ENCODE data around the gene PKM. TPM values are rescaled to one million over a fixed set of nuclear protein-coding genes. Genes with fewer than 3 reads are reported as not detected.

Gene PKM
- total RNA-seq, 4 donors from 2014 or later: 261 to 293 (median 272) TPM

DNA sequence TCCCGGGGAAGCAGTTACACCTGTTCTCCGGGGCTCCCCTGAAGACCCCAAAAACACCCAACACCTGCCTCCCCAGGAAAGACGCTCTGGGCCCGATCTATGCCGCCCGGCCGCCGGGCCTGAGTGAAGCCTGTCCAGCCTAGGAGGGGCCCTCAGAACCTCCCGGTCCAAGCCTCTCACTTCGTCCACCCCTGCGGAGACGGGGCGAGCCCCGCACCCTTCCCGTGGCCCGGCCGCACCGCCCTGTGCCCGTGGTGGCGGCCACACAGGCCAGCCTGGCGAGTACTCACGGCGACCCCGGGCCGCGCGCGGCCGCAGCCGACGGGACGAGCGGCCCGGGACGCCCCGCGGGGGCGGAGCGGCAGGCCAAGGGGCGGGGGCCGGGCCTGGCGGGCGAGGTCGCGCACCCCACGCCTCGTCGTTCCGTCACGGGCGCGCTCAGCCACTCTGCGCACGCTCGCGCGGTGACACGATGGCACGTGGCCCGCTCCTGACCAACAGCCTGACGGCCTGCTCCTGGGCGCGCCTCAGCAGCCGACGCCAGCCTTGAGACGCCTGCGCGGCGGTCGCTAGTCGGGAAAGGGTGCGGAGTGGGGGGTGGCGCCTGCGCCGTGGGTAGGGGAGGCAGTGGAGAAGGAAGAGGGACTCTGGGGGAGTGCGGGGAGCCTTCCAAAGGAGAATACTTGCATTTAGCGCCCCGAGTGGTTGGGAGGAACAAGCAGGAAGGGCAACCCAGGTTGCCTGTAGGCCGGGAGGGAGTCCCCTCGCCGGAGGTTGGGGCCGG, 41.4 kb upstream of the PKM start, which contains the start of gene PARP6:
PARP6 (minus strand) TSS at position 342 of the 784 bp plus-strand sequence. CDS start 5,077 bp downstream, outside the sequence.
- Histone ChIP-seq H3K27me3 (no peaks in the 10 kb centered on the region), H3K4me3 (peak within 1 kb of the TSS; percentile 61 to 94 (median 79)), H3K36me3 (peaks cover 0 to 24% (median 0%) of the 10 kb centered on the region in 3 donors), H3K27ac (peak within 1 kb of the TSS; percentile 80 to 98 (median 94)), H3K9me3 (no peaks in the 10 kb centered on the region), H3K4me1 (peaks cover 0 to 36% (median 20%) of the 10 kb centered on the region in 4 donors)
- peak; percentile 55 to 93 (median 80) for TF ChIP-seq CTCF (IDR thresholded peaks at IDR 0.05)
- peak; percentile 84 to 94 for TF ChIP-seq EP300 (IDR thresholded peaks at IDR 0.05)
- TF ChIP-seq POLR2A (IDR thresholded peaks at IDR 0.05): peak; percentile 25 to 75
- 0 to 1% methylated on average over 26 to 47 of the region's 82 CpGs for WGBS, 2 donors
- peak; percentile 94 to 95 for DNase-seq (ENCODE audit: low spot score in 2 of 2)

DNA sequence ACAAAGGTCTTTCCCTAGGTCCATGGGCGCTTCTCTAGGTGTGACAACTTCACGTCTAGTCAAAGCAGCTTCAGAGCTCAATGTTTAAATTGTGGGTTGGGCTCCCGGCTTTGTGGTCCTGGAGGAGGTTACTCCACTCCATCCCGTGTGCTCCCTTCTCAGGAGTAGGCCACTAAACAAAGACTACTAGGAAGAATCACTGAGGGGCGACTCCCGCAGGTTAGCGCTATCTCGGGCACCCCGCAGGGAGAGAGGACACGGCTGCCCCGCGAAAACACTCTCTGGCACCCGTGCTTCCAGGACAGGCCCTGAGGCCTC, 40.9 kb upstream of the PKM start:
- peak overlapping the region; percentile 80 to 98 (median 94) for H3K27ac ChIP-seq
- no peak for TF ChIP-seq EP300 (IDR thresholded peaks at IDR 0.05)
- TF ChIP-seq CTCF (IDR thresholded peaks at IDR 0.05): no peak
- no peak for TF ChIP-seq POLR2A (IDR thresholded peaks at IDR 0.05)
- WGBS, 2 donors: 3 to 4% methylated on average over 13 of the region's 13 CpGs

GRCh38 chr15:72271221-72271620, 40.2 kb upstream of the PKM start:
- Histone ChIP-seq H3K36me3 (peaks cover 0 to 36% (median 0%) of the 10 kb centered on the region in 3 donors), H3K4me3 (peak overlapping the region in 2 of 4 donors; percentile 65 to 93), H3K27me3 (no peaks in the 10 kb centered on the region), H3K9me3 (no peaks in the 10 kb centered on the region), H3K4me1 (peaks cover 0 to 36% (median 20%) of the 10 kb centered on the region in 4 donors), H3K27ac (peak overlapping the region; percentile 8 to 96 (median 86))
- TF ChIP-seq POLR2A (IDR thresholded peaks at IDR 0.05) (no peak), EP300 (IDR thresholded peaks at IDR 0.05) (no peak), CTCF (IDR thresholded peaks at IDR 0.05) (no peak)
- DNase-seq (ENCODE audit: low spot score in 2 of 2): no peak
- WGBS, 2 donors: 71% methylated on average over 4 of the region's 4 CpGs

More for the DNA sequence above, 40.9 kb upstream of the PKM start:
- Histone ChIP-seq H3K27me3 (no peaks in the 10 kb centered on the region), H3K4me1 (peaks cover 0 to 36% (median 20%) of the 10 kb centered on the region in 4 donors), H3K9me3 (no peaks in the 10 kb centered on the region), H3K4me3 (peak overlapping the region; percentile 61 to 94 (median 79)), H3K36me3 (peaks cover 0 to 30% (median 0%) of the 10 kb centered on the region in 3 donors)
- no peak for DNase-seq (ENCODE audit: low spot score in 2 of 2)

DNA sequence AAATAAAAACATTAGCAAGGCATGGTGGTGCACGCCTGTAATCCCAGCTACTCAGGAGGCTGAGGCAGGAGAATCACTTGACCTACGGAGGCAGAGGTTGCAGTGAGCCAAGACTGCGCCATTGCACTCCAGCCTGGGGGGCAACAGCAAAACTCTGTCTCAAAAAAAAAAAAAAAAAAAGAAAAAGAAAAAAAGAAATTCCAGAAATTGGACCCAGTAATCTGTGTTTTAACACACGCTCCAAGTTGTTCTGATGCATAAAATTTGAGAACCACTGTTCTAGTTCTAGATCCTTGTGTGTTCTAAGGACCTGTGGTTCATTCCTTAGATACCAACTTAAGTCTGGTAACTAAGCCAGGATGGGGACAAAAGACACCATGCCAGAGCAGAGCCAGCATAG, 38.7 kb upstream of the PKM start:
- no peaks in the 10 kb centered on the region for H3K27me3 ChIP-seq
- peaks cover 4 to 51% (median 6%) of the 10 kb centered on the region in 3 donors for H3K36me3 ChIP-seq
- H3K4me3 ChIP-seq: no peak overlapping the region
- no peak for TF ChIP-seq POLR2A (IDR thresholded peaks at IDR 0.05)
- TF ChIP-seq EP300 (IDR thresholded peaks at IDR 0.05): no peak
- TF ChIP-seq CTCF (IDR thresholded peaks at IDR 0.05): no peak
- 84 to 94% methylated on average over 4 of the region's 4 CpGs for WGBS, 2 donors
- H3K4me1 ChIP-seq: peaks cover 0 to 36% (median 20%) of the 10 kb centered on the region in 4 donors
- no peak overlapping the region for H3K27ac ChIP-seq
- DNase-seq (ENCODE audit: low spot score in 2 of 2): no peak
- H3K9me3 ChIP-seq: no peaks in the 10 kb centered on the region

GRCh38 chr15:72265031-72265430, 34.0 kb upstream of the PKM start:
- H3K9me3 ChIP-seq: no peaks in the 10 kb centered on the region
- no peak for TF ChIP-seq CTCF (IDR thresholded peaks at IDR 0.05)
- TF ChIP-seq POLR2A (IDR thresholded peaks at IDR 0.05): no peak
- no peak for TF ChIP-seq EP300 (IDR thresholded peaks at IDR 0.05)
- WGBS, 2 donors: 90 to 97% methylated on average over 5 of the region's 5 CpGs
- H3K36me3 ChIP-seq: peaks cover 6 to 98% (median 33%) of the 10 kb centered on the region in 3 donors
- no peak for DNase-seq (ENCODE audit: low spot score in 2 of 2)
- peaks cover 0 to 7% (median under 1%) of the 10 kb centered on the region in 4 donors for H3K4me1 ChIP-seq
- no peak overlapping the region for H3K4me3 ChIP-seq
- H3K27ac ChIP-seq: no peak overlapping the region
- no peaks in the 10 kb centered on the region for H3K27me3 ChIP-seq

Data from tibial nerve (tissue), 4 donors.